Nephron progenitor cell (in vitro differentiated cells): Measurements from ENCODE around the gene SDR42E1.

Experiments
- DNase-seq: peaks from one replicate; pipeline ENCODE4 v3.0.0; 2021
- H3K27ac Mint-ChIP-seq: 2 replicates; pipeline ENCODE4 v1.8.0; 2021; ENCODE audit warnings: mild to moderate bottlenecking, moderate library complexity, mixed read lengths
- H3K27me3 Mint-ChIP-seq: 2 replicates; pipeline ENCODE4 v1.8.0; 2021; ENCODE audit warnings: mild to moderate bottlenecking, low read depth, mixed read lengths; ENCODE audit not compliant: poor library complexity
- H3K36me3 Mint-ChIP-seq: 2 replicates; pipeline ENCODE4 v1.8.0; 2021; ENCODE audit warnings: low read depth, mixed read lengths
- H3K4me1 Mint-ChIP-seq: 2 replicates; pipeline ENCODE4 v1.8.0; 2021; ENCODE audit warnings: mixed read lengths
- H3K4me3 Mint-ChIP-seq: 2 replicates; pipeline ENCODE4 v1.8.0; 2021; ENCODE audit warnings: mild to moderate bottlenecking, moderate library complexity, mixed read lengths
- H3K9me3 Mint-ChIP-seq: 2 replicates; pipeline ENCODE4 v1.8.0; 2021; ENCODE audit warnings: mild to moderate bottlenecking, moderate library complexity, mixed read lengths
- TF ChIP-seq, protein P1 (sequence below): fragments of 200-600 bp; sonication (generic); IDR thresholded peaks from 2 replicates; pipeline ENCODE4 v1.5.0; 2021; ENCODE audit warnings: antibody characterized with exemption

Gene SDR42E1

GRCh38 chr16:82042846-82043245 is 31.6 kb upstream of the SDR42E1 start:
- Mint-ChIP-seq H3K27me3 (peaks cover 19% of the 10 kb centered on the region), H3K9me3 (no peaks in the 10 kb centered on the region), H3K27ac (no peak overlapping the region), H3K36me3 (no peaks in the 10 kb centered on the region), H3K4me1 (peaks cover 14% of the 10 kb centered on the region), H3K4me3 (no peak overlapping the region)
- DNase-seq, result no peak
- TF ChIP-seq, protein P1, sequence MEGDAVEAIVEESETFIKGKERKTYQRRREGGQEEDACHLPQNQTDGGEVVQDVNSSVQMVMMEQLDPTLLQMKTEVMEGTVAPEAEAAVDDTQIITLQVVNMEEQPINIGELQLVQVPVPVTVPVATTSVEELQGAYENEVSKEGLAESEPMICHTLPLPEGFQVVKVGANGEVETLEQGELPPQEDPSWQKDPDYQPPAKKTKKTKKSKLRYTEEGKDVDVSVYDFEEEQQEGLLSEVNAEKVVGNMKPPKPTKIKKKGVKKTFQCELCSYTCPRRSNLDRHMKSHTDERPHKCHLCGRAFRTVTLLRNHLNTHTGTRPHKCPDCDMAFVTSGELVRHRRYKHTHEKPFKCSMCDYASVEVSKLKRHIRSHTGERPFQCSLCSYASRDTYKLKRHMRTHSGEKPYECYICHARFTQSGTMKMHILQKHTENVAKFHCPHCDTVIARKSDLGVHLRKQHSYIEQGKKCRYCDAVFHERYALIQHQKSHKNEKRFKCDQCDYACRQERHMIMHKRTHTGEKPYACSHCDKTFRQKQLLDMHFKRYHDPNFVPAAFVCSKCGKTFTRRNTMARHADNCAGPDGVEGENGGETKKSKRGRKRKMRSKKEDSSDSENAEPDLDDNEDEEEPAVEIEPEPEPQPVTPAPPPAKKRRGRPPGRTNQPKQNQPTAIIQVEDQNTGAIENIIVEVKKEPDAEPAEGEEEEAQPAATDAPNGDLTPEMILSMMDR, result no peak

DNA sequence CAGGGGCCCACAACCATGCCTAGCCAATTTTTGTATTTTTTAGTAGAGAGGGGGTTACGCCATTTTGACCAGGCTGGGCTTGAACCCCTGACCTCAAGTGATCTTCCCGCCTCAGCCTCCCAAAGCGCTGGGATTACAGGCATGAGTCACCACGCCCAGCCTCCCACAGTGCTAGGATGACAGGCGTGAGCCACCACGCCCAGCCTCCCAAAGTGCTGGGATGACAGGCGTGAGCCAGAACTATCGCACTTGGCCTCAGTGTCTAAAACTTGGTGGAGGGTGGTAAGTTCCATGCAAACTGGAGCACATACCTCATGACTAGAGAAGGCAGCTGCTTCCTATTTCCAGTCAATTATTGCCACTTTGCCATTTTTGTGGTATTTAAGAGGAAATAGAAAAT is 30.9 kb upstream of the SDR42E1 start:
- Mint-ChIP-seq H3K4me3 (no peak overlapping the region), H3K36me3 (no peaks in the 10 kb centered on the region), H3K4me1 (peaks cover 14% of the 10 kb centered on the region), H3K27me3 (peaks cover 14% of the 10 kb centered on the region), H3K27ac (no peak overlapping the region), H3K9me3 (no peaks in the 10 kb centered on the region)
- no peak for DNase-seq
- TF ChIP-seq, protein P1, result no peak

DNA sequence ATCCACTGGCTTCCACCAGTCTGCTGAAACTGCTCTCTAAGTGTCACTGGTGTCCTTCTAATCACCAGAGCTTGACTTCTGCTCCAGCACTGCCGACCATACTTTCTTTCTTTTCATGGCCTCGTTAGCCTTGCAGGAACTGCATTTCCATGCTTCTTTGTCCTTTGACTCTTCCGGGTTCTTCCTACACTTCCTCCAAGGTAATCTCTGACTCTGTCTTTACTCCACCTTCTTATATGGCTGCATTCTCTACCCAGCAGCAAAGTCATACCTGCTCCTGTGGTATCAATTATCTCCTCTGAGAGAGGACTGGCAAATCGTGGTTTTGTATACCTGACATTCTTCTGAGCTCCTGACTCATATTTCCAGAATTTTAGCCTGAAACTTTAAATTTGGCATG is 30.3 kb upstream of the SDR42E1 start:
- H3K27ac Mint-ChIP-seq, result no peak overlapping the region
- TF ChIP-seq, protein P1, result no peak
- H3K36me3 Mint-ChIP-seq, result no peaks in the 10 kb centered on the region
- peaks cover 14% of the 10 kb centered on the region for H3K4me1 Mint-ChIP-seq
- H3K4me3 Mint-ChIP-seq, result no peak overlapping the region
- no peak for DNase-seq
- H3K27me3 Mint-ChIP-seq, result peaks cover 10% of the 10 kb centered on the region
- H3K9me3 Mint-ChIP-seq, result no peaks in the 10 kb centered on the region

- H3K4me3 Mint-ChIP-seq, result no peak overlapping the region
- H3K27ac Mint-ChIP-seq, result no peak overlapping the region
- peaks cover 5% of the 10 kb centered on the region for H3K4me1 Mint-ChIP-seq
- H3K27me3 Mint-ChIP-seq, result peaks cover 13% of the 10 kb centered on the region
- H3K9me3 Mint-ChIP-seq, result no peaks in the 10 kb centered on the region
- TF ChIP-seq, protein P1, result no peak
- no peaks in the 10 kb centered on the region for H3K36me3 Mint-ChIP-seq
- DNase-seq, result no peak
These were observed 29.0 kb upstream of the SDR42E1 start for GRCh38 chr16:82040296-82040695.

DNA sequence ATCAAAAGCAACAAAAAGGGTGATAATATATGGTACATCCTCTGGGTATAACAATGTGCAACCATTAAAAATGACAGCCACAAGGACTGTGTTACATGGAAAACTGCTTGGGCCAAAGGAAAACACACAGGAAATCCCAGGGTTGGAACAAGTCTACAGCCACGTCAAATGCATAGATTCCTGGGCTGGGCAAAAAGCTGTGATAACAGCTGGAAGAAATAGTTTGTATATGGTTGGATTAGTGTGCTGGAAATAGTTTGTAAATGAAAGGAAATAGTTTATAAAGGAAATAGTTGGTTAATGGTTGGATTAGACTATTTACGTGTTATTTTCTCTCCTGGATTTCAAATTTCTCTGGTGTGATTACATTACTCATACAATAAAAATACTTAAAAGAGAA is 26.4 kb upstream of the SDR42E1 start:
- TF ChIP-seq, protein P1, result no peak
- H3K36me3 Mint-ChIP-seq, result no peaks in the 10 kb centered on the region

GRCh38 chr16:82037251-82037650 is 26.0 kb upstream of the SDR42E1 start:
- no peak for DNase-seq
- H3K27me3 Mint-ChIP-seq, result peaks cover 22% of the 10 kb centered on the region
- H3K27ac Mint-ChIP-seq, result no peak overlapping the region
- H3K36me3 Mint-ChIP-seq, result no peaks in the 10 kb centered on the region
- no peak overlapping the region for H3K4me3 Mint-ChIP-seq
- TF ChIP-seq, protein P1, result no peak
- H3K4me1 Mint-ChIP-seq, result no peaks in the 10 kb centered on the region
- H3K9me3 Mint-ChIP-seq, result no peaks in the 10 kb centered on the region

More for the DNA sequence above, 26.4 kb upstream of the SDR42E1 start:
- Mint-ChIP-seq H3K4me1 (no peaks in the 10 kb centered on the region), H3K9me3 (no peaks in the 10 kb centered on the region), H3K4me3 (no peak overlapping the region), H3K27ac (no peak overlapping the region), H3K27me3 (peaks cover 22% of the 10 kb centered on the region)
- no peak for DNase-seq
